ENCODE data around the gene GAN. TPM values are rescaled to one million over a fixed set of nuclear protein-coding genes. Genes with fewer than 3 reads are reported as not detected.
A peak's percentile ranks its signal among the peaks of the same experiment; 100 is the strongest.

The GAN gene
- total RNA-seq, 1 experiment from 2014 or later: 5.3 TPM

DNA sequence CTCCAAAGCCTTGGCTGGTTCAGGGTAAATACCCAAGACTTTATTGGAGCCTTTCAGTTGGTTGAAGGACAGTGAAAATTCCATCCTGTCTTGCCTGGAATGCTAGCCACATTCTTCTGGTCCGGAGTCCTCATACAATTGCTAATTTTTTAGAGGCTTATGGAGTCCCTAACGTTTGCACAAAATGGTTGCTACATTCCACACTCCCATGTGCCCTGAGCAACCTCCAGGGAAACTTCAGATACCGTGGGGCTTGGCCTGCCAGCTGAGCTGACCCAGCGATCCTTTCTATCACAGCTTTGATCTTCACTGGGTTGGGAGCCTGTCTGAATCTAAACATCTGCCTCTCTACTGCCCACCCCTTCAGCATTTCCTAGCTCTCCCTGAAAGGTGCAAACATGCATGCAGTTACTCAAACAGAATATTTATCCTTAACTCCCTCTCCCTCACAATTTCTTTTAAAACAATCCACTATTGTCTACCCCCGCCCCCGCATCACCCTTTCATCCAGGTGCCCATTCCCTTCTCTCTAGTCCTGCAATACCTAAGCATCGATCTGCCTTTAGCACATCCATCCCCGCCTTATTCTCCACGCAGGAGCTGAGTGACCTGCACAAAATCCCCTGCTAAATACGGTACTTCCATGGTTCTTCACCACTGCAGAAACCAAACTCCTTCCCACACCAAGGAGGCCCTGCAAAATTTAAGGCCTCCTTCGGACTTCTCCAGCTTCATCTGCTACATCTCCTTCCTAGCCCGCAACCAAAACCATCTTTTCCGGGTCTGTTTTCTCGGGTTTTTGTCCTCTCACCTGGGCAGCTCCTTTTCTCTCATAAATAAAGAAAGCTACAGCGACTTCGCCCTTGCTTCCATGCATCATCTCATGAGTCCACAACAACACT lies 810 bp upstream of the GAN start:
- H3K79me2 ChIP-seq (ENCODE audit: low read length): peaks cover 61% of the 10 kb centered on the region
- no peak for TF ChIP-seq EZH2 (IDR thresholded peaks at IDR 0.05; ENCODE audit: low read length, unreplicated experiment)
- no peak for TF ChIP-seq EZH2phosphoT487 (IDR thresholded peaks at IDR 0.05; ENCODE audit: borderline replicate concordance, low read length)
- TF ChIP-seq, protein P1, sequence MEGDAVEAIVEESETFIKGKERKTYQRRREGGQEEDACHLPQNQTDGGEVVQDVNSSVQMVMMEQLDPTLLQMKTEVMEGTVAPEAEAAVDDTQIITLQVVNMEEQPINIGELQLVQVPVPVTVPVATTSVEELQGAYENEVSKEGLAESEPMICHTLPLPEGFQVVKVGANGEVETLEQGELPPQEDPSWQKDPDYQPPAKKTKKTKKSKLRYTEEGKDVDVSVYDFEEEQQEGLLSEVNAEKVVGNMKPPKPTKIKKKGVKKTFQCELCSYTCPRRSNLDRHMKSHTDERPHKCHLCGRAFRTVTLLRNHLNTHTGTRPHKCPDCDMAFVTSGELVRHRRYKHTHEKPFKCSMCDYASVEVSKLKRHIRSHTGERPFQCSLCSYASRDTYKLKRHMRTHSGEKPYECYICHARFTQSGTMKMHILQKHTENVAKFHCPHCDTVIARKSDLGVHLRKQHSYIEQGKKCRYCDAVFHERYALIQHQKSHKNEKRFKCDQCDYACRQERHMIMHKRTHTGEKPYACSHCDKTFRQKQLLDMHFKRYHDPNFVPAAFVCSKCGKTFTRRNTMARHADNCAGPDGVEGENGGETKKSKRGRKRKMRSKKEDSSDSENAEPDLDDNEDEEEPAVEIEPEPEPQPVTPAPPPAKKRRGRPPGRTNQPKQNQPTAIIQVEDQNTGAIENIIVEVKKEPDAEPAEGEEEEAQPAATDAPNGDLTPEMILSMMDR (conservative IDR thresholded peaks at IDR 0.05; ENCODE audit: low read depth, low read length): no peak
- H3K4me3 ChIP-seq (ENCODE audit: low read length): peak overlapping the region; percentile 95
- H3K27me3 ChIP-seq (ENCODE audit: low read length): no peaks in the 10 kb centered on the region
- H3F3A ChIP-seq (ENCODE audit: low read length, unreplicated experiment): no peaks in the 10 kb centered on the region
- H3K4me1 ChIP-seq (ENCODE audit: insufficient read depth, low read length): peaks cover 12% of the 10 kb centered on the region
- no peaks in the 10 kb centered on the region for H3K9me2 ChIP-seq (replicated peaks; ENCODE audit: low read length)
- no peak for DNase-seq
- peak overlapping the region; percentile 84 for H3K9ac ChIP-seq (ENCODE audit: low read length)
- peak overlapping the region; percentile 95 for H3K4me2 ChIP-seq (ENCODE audit: low read length)
- H3K36me3 ChIP-seq (ENCODE audit: low read depth, low read length): no peaks in the 10 kb centered on the region
- no peak for ATAC-seq
- no peak overlapping the region for H3K27ac ChIP-seq (ENCODE audit: low read length)
- H2AFZ ChIP-seq (ENCODE audit: low read length): peak overlapping the region; percentile 86
- BruUV-seq (replicated peaks): TSS peak; percentile 80
- peaks cover 10% of the 10 kb centered on the region; the same call in 1 of the 2 replicates for H4K20me1 ChIP-seq (ENCODE audit: low read length)
- POLR2A ChIA-PET (ENCODE audit: unreplicated experiment): no interaction called here
- intact Hi-C loops (cut with micrococcal nuclease): no loop called here
- no peaks in the 10 kb centered on the region for H3K9me3 ChIP-seq (ENCODE audit: low read length)
- CTCF ChIA-PET: no interaction called here

GRCh38 chr16:81315271-81316175 lies 761 bp downstream of the GAN start:
- no peaks in the 10 kb centered on the region for H3K36me3 ChIP-seq (ENCODE audit: low read depth, low read length)
- no peaks in the 10 kb centered on the region for H3K9me3 ChIP-seq (ENCODE audit: low read length)
- peaks cover 17% of the 10 kb centered on the region; the same call in 1 of the 2 replicates for H4K20me1 ChIP-seq (ENCODE audit: low read length)
- TSS peak; percentile 51 for BruUV-seq (replicated peaks)
- peak overlapping the region; percentile 95 for H3K4me2 ChIP-seq (ENCODE audit: low read length)
- DNase-seq (peak; percentile 42), ATAC-seq (peak; percentile 49)
- peaks cover 75% of the 10 kb centered on the region for H3K79me2 ChIP-seq (ENCODE audit: low read length)
- intact Hi-C loops (cut with micrococcal nuclease): loop anchor here (5.0 kb wide), 1 partner anchor 48 kb away; no protein-coding TSS in a partner anchor
- peaks cover 21% of the 10 kb centered on the region for H3K4me1 ChIP-seq (ENCODE audit: insufficient read depth, low read length)
- H3K27ac ChIP-seq (ENCODE audit: low read length): no peak overlapping the region
- H3F3A ChIP-seq (ENCODE audit: low read length, unreplicated experiment): no peaks in the 10 kb centered on the region
- peak overlapping the region; percentile 95 for H3K4me3 ChIP-seq (ENCODE audit: low read length)
- POLR2A ChIA-PET (ENCODE audit: unreplicated experiment): interaction anchor here (0.6 kb wide), 1 partner anchor 398 kb away, joined by 3 read pairs; no protein-coding TSS in a partner anchor
- CTCF ChIA-PET: no interaction called here
- peak overlapping the region; percentile 86; the same call in 1 of the 2 replicates for H2AFZ ChIP-seq (ENCODE audit: low read length)
- H3K27me3 ChIP-seq (ENCODE audit: low read length): no peaks in the 10 kb centered on the region
- no peaks in the 10 kb centered on the region for H3K9me2 ChIP-seq (replicated peaks; ENCODE audit: low read length)
- TF ChIP-seq EZH2 (IDR thresholded peaks at IDR 0.05; ENCODE audit: low read length, unreplicated experiment) (no peak), EZH2phosphoT487 (IDR thresholded peaks at IDR 0.05; ENCODE audit: borderline replicate concordance, low read length) (no peak)
- TF ChIP-seq, protein P1 (conservative IDR thresholded peaks at IDR 0.05; ENCODE audit: low read depth, low read length): no peak
- peak overlapping the region; percentile 84 for H3K9ac ChIP-seq (ENCODE audit: low read length)
